ENCODE results near the gene RBP2. TPM values are rescaled to one million over a fixed set of nuclear protein-coding genes. Genes with fewer than 3 reads are reported as not detected.
"Not testable (repeated sequence)": the region's sequence is repeated elsewhere in the genome, so short reads cannot be mapped to it uniquely, and the experiment has no call there.

RBP2 gene
- total RNA-seq, 1 donor from 2014 or later = not detected

DNA sequence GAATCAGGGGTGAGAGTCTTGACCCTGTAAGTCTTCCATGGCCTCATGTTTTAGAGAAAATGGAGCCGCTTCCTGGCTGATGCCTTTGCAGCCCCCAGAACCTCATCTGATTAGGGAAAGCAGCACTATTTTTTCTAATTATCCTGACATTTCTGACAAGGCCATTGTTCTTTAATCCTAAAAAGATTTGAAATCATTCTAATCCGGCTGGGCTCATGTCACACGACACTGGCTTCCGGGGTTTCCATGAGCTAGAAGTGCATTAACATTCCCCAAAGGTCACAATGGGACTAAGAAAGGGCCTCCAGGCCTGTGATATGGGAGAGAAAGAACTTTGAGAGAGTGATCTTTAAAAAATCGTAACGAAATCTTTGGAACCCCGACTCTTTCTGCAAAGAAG, 33.1 kb downstream of the RBP2 start:
- no peak for DNase-seq (ENCODE audit: low read depth)

DNA sequence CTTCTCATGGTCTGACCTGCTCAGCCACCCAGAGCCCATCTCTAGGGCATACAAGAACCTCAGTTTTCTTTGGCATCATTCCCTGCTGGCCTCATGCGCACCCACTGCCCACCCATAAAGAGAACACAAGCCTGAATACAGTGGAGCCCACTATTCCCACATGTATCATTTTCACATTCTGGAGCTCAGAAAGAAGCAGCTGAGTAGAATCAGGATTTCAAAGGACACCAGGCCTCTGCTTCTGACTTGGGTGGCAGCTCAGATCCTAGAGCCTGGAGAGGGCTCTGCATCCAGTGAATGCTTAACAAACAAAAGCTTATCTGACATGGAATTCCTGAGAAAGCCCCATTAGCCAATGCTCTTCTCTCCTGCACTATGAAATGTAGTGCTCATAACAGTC, 34.7 kb downstream of the RBP2 start:
- DNase-seq (ENCODE audit: low read depth) = no peak

DNA sequence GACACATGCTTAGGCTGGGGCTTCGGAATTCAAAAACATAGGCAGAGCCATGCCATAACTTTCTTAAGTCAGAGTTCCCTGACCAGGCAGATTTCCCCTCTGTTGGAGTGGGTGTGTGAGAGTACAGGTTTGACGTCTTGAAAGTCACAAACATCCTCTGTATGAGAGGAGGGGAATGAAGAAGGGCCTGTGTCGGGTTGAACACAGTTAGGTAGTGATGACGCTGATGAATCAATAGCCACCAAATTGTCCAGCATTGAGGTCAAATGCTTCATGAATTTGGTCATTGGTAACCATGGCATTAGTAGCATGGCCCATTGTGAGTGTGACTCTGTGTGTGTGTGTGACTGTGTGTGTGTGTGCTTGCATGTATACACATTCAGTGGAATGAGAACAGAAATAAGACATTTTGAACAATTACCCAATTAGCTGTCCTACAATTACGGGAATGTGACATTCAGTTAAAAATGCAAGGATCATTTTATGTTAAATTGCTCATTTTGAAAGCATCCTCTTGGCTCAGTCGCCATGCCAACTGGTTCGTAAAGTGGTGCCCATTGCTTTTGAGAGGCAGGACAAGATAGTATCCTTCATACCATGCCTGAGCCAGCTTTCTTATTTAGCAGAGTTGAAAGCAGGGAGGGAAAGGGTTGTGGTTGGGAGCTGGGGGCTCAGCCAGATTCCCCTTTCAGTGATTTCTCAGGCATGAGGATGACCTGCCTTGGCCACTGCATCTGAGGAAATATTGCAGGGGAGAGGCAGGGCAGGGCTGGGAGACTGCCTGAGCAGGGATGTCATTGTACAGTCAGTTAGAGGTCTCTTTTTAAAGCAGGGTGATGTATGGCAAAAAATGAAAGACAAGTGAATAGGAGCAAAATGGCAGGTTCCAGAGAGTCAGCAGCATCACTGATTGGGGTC, 35.4 kb downstream of the RBP2 start:
- DNase-seq (ENCODE audit: low read depth) = no peak

DNA sequence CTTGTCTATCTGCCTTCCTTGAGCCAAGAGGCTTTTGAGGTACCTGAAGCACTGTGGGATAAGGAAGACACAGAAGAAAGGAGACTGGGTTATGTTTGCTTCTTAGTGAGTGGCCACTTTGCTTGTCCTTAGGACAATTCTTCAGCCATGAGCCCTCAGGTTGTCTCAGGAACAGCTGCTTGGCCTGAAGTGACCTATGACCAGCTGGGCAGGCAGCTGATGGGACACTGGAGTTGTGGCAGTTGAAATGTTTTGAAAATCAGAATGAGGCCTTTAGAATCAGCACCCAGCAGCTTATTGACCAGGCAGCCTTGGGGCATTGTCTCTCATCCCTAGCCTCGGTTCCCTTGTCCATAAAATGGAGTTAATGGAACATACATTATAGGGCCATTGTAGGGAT, 37.0 kb downstream of the RBP2 start:
- DNase-seq (ENCODE audit: low read depth) = no peak

DNA sequence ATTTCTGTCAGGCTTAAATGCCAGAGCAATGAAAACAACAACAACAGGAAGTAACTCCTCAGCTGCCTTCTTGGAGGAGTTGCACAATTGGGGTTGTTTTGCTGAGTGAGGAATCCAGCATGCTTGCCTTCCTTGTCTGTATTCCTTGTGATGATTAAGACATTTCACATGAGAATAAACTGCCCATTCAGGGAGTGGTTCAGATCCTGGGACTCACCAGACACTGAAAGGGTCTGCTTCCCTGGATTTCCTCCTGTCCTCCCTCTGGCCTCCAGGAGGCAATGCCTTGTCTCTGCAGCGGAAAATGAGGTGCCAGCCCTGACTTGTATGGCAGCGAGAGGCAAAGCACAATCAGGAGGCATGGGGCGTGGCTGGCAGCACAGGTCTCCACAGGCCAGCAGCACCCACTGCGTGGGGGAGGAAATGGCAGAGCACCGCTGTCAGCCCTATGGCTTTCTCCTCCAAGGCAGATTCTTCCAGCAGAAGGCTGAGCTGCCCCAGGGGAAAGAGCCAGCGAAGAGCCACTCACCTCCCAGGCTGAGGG, 41.5 kb downstream of the RBP2 start:
- DNase-seq (ENCODE audit: low read depth) = peak; percentile 94

DNA sequence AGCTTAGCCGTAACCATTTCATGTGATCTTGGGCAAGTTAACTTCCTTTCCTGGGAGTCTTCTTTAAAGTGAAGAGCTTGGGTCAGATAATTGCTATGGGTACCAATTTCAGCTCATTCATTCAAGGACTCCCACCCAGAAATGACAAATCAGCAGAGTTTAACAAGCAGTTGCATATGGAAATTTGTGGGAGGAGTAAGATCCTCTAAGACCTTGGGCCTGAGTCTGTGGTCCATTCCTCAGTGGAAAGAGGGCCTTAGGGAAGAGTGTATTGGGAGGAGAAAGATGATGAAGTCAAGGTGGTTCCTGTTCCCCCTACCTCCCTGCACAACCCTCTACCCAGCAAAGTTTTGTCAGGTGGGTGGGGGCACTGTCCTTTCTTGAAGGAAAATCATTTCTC, 42.1 kb downstream of the RBP2 start:
- no peak for DNase-seq (ENCODE audit: low read depth)

DNA sequence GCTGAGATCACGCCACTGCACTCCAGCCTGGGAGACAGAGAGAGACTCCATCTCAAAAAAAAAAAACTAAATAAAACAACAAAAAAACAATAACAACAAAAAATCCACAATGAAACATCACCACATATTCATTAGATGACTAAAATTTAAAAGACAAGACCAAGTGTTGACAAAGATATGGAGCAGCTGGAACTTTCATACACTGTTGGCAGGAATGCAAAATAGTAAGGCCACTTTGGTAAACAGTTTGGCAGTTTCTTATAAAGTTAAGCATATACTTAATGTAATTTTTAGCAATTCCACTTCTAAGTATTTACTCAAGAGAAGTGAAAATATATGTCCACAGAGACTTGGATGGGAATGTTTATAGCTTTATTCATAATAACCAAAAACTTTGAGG, 43.2 kb downstream of the RBP2 start:
- no peak for DNase-seq (ENCODE audit: low read depth)

DNA sequence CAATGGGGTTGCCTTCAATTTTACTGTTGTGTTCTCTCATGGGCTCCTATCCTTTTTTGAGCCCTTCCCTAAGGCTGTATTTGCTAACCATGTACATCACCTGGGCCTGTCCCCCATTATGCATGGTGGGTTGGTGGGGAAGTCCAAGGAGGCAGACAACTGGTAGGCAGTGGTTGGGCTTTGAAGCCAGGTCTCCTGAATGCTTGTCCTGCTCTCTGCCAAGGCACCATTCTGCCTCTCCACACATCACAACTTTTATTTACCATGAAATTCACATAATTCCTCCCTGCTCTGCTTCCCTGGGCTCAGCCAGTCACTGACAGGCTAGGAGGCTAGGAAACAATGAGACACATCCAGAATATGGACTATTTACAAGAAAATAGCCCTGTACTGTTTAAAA, 45.8 kb downstream of the RBP2 start:
- peak; percentile 43 for DNase-seq (ENCODE audit: low read depth)

DNA sequence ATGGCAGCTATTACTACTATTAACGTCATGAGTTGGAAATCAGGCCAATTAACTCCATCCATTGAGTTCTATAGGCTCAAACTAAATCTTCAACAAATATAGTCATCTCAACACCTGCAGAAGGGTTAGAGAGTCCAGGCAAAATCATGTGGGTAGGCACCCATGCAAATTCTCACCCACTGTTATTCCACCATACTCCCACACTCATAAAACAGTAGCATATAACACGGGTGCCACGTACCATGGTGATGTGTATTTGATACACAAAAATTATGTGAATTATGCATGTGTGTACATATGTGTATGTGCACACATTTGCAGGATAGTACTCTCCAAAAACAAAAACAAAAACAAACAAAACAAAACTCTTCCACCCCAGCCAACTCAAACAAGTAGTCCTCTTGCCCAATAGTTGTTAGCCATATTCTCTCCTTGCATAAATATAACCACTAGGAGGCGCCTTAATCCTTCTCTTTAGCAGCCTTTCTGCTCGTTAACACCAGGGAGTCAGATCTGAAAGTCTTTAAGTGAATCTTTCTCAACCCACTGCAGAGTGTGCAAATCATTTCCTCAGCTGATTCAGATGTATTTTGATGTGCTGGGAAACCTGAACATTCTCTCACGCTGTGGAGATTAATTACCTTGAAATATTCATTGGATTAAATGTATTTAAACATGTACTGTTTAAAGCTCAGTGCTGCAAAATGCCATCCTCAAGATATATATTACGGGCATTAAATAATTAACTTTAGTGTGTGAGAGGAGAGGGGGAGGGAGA, 48.8 kb downstream of the RBP2 start:
- DNase-seq (ENCODE audit: low read depth) = peak; percentile 84

DNA sequence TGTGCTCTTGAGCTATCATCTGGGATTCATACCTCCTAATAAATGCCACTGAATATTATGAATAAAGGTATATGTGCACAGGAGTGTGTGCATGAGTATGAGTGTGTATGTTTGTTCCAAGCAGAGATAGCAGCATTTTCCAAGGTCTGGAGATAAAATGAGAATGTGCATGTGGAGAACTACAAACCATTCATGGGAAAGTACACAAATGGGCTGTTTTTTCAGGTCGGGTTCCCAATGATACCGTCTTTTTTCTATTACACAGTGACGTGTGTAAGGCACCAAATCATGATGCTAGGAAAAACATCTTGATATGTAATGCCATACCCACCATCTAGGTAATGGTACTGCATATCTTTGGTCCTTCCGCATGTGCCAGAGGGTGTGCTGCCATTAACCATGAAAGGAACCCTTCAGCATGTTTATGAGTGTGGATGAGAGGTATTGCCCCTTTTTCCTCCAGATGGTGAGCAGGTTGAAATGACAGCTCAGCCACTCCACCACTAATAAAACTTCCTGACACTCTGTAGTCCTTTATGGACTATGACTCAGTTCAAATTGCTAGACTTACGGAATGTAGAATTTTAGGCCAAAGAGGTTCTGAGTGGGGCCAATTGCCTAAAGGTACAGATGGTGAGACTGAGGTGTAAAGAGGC, 50.4 kb downstream of the RBP2 start:
- DNase-seq (ENCODE audit: low read depth) = no peak

DNA sequence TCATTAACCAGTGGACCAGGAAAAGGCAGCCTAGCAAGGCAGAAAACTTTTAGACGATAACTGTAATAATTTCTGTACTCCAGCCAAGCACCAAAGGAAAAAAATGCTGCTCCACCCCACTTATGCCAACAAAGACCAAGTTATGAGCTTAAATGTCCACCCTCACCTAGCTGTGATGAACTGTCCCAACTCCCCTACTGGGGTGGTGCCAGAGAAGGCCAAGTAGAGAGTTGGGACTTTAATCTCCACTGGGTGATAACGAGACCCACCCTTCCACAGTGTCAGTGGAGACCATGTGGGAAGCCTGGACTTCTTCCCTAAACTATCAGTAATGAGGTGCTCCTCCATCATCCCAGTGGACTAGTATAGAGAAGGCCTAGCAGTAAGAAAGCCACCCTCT, 53.1 kb downstream of the RBP2 start:
- DNase-seq (ENCODE audit: low read depth) = no peak

DNA sequence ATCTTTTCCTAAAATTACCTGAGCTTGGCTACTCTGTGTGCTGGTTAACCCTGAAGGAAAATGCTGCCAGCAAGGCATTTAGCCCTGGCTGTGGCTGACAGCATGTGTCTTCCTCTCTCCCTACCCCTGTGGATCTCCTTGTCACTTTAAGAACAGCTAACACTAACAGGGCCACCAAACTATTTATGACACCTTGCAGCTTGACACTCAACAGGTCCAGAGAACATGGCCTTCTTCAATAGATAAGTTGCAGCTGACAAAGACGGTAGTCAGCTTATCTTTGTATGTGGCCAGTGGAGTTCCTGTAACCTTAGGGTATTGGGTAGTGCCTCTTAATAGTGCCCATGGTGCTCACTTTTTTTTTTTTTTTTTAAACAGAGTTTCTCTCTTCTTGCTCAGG, 54.9 kb downstream of the RBP2 start:
- DNase-seq (ENCODE audit: low read depth) = no peak

DNA sequence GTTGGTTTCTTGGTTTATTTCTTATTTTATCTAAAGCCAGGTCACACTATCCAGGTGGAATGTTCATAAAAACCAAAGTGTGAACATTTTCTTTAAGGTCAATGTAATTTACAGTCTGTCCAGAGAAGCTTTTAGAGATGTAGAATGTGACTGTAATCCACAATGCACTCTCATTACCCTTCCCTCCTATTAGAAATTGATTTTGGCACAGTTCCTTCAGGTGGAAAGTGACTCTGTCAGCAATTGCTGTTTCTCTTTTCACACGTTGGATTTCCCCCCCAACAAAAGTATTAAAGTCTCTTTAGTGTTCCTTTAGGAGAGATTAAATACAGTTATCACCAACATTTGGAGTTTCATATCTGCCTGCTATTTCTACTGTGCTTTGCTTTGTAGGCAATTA, 55.3 kb downstream of the RBP2 start:
- no peak for DNase-seq (ENCODE audit: low read depth)

DNA sequence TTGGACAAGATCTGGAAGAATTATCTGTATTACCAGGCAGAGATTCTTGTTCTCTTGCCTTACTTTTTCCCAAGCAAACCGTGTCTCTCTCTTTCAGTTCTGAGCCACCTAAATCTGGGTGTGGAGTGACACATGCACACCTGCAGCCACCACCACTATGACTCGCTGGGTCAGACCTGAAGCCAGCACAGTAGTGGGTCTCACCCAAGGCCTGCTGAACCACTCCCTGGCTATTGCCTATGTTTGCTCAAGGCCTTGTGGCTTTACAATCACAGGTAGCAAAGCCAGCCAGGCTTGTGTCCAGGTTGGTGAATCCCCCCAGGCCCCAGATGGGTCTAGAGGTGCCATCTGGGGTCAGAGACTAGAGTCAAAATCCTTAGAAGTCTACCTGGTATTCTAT, 58.2 kb downstream of the RBP2 start:
- DNase-seq (ENCODE audit: low read depth) = no peak

DNA sequence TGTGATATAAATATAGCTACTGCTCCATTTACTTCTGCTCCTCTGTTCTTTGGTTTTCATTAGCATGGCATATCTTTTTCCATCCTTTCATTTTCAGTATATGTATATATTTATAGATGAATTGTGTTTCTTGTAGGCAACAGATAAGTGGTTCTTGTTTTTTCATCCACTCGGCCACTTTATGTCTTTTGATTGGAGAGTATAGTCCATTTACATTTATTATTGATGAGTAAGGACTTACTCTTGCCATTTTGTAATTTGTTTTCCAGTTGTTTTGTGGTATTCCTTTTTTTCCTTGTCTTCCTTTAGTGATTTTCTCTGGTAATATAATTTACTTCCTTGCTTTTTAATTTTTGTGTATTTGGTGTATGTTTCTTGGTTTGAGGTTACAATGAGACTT, 60.0 kb downstream of the RBP2 start:
- no peak for DNase-seq (ENCODE audit: low read depth)

DNA sequence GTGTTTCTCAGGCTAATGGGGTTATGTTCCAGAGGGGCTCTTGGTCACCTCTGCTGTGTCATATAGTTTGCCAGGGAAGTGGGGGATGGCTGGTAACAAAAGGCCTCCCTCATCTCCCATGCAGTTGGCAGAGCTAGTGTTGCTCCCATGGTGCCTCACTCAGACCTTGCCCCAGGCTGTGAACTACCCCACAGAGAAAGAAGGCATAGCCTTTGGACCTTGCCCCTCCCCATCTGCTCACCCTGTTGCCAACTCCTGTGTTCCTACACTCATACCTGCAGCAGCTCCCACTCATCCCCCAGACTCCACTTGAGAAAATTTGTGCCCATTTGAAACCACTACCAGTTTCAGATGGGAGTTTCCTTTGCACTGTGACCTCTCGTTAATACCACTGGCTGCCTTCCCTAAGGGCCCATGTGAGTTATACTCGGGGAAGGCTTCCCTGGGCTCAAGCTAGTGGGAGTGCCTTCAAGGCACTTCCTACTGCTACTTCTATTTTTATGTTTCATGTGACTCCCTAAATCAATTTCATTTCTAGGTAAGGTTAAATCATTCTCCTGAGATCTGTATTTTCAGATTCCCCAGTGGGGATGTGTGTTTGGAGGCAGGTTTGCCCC, 61.6 kb downstream of the RBP2 start:
- no peak for DNase-seq (ENCODE audit: low read depth)

DNA sequence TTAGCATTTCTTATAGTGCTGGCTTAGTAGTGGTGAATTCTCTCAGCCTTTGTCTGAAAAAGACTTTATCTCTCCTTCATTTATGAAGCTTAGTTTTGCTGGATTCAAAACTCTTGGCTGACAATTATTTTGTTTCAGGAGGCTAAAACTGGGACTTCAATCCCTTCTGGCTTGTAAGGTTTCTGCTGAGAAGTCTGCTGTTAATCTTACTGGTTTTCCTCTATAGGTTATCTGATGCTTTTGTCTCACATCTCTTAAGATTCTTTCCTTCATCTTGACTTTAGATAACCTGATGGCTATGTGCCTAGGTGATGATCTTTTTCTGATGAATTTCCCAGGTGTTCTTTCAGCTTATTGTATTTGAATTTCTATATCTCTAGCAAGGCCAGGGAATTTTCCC, 63.4 kb downstream of the RBP2 start:
- not testable (repeated sequence) for DNase-seq (ENCODE audit: low read depth)

Other genes starting within 250 kb of the RBP2 start
- 78.1 and 116 TPM in 2 replicates for gene MRPS22, start 132.5 kb downstream of the RBP2 start, total RNA-seq
- 216 and 238 TPM in 2 replicates for gene COPB2, start 86.9 kb downstream of the RBP2 start, total RNA-seq
- 4.7 and 5.6 TPM in 2 replicates for gene RBP1, start 63.2 kb upstream of the RBP2 start, total RNA-seq
- gene NMNAT3, start 201.5 kb upstream of the RBP2 start, total RNA-seq = 2.4 and 11.9 TPM in 2 replicates